ENCODE data around the gene LTV1. TPM values are rescaled to one million over a fixed set of nuclear protein-coding genes. Genes with fewer than 3 reads are reported as not detected.
A peak's percentile ranks its signal among the peaks of the same experiment; 100 is the strongest.
"Not testable (repeated sequence)": the region's sequence is repeated elsewhere in the genome, so short reads cannot be mapped to it uniquely, and the experiment has no call there.

LTV1 gene, protein sequence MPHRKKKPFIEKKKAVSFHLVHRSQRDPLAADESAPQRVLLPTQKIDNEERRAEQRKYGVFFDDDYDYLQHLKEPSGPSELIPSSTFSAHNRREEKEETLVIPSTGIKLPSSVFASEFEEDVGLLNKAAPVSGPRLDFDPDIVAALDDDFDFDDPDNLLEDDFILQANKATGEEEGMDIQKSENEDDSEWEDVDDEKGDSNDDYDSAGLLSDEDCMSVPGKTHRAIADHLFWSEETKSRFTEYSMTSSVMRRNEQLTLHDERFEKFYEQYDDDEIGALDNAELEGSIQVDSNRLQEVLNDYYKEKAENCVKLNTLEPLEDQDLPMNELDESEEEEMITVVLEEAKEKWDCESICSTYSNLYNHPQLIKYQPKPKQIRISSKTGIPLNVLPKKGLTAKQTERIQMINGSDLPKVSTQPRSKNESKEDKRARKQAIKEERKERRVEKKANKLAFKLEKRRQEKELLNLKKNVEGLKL
- polyA plus RNA-seq (ENCODE audit: insufficient read length in 4 of 4), result 10 to 100 TPM; 32.3 to 42.1 (median 39.9) TPM

- DNase-seq (ENCODE audit: low read depth in 4 of 4, low spot score in 3 of 4), result peak; percentile 95 to 97 (median 96)
These were observed at the start of gene LTV1 for GRCh38 chr6:143842902-143843676. TSS of gene LTV1 (plus strand) at chr6:143843338. CDS start at chr6:143843478, 140 bp downstream.

DNA sequence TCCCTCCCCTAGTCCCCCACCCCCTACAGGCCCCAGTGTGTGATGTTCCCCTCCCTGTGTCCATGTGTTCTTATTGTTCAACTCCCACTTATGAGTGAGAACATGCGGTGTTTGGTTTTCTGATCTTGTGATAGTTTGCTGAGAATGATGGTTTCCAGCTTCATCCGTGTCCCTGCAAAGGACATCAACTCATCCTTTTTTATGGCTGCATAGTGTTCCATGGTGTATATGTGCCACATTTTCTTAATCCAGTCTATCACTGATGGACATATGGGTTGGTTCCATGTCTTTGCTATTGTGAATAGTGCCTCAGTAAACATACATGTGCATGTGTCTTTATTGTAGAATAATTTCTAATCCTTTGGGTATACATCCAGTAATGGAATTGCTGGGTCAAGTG lies 46.6 kb upstream of the LTV1 start:
- not testable (repeated sequence) for DNase-seq (ENCODE audit: low read depth in 4 of 4, low spot score in 3 of 4)

DNA sequence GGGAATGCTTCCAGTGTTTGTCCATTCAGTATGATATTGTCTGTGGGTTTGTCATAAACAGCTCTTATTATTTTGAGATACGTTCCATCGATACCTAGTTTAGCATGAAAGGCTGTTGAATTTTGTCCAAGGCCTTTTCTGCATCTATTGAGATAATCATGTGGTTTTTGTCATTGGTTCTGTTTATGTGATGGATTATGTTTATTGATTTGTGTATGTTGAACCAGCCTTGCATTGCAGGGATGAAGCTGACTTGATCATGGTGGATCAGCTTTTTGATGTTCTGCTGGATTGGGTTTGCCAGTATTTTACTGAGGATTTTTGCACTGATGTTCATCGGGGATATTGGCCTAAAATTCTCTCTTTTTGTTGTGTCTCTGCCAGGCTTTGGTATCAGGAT lies 44.7 kb upstream of the LTV1 start:
- not testable (repeated sequence) for DNase-seq (ENCODE audit: low read depth in 4 of 4, low spot score in 3 of 4)

DNA sequence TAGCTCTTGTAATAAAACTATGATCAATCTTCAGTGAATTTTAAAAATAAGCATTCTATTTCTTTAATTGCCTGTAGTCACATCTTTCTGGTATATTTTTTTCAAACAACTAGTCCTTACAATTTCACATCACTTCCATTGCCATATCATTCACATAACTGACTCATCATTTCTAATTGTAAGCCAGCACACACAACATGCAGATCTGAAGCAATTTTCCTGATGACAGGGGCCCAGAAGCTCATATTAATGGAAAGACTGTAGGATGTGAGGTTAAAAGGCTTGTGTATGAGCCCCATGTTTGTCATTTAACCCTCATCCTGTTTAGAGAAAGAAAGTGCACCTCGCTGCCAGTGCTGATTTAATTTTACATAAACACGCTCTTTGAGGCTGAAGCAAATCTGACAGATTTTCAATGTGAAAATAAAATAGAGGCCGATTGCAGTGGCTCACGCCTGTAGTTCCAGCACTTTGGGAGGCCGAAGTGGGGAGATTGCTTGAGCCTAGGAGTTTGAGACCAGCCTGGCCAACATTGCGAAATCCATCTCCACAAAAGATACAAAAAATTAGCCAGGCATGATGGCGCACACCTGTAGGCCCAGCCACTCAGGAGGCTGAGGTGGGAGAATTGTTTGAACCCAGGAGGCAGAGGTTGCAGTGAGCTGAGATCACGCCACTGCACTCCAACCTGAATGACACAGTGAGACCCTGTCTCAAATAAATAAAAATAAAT lies 40.1 kb upstream of the LTV1 start:
- DNase-seq (ENCODE audit: low read depth in 4 of 4, low spot score in 3 of 4), result no peak

GRCh38 chr6:143803769-143804568 lies 39.2 kb upstream of the LTV1 start:
- DNase-seq (ENCODE audit: low read depth in 4 of 4, low spot score in 3 of 4), result no peak

DNA sequence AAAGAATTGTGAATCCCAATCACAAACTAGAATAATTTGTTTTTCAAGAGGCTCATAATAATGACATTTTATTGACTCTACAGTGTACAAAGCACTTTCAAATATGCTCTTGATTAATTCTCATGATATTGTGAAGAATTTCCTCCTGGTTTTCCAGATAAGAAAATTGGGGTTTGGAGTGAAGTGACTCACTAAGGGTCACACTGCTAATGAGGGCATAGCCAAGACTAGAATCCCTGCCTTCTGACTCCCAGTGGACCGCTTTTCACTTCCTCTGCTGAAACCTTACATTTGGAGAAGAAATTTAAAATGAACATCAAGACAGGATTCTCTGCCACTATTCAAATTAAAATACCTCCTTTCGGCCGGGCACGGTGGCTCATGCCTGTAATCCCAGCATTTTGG lies 38.3 kb upstream of the LTV1 start:
- DNase-seq (ENCODE audit: low read depth in 4 of 4, low spot score in 3 of 4), result no peak

DNA sequence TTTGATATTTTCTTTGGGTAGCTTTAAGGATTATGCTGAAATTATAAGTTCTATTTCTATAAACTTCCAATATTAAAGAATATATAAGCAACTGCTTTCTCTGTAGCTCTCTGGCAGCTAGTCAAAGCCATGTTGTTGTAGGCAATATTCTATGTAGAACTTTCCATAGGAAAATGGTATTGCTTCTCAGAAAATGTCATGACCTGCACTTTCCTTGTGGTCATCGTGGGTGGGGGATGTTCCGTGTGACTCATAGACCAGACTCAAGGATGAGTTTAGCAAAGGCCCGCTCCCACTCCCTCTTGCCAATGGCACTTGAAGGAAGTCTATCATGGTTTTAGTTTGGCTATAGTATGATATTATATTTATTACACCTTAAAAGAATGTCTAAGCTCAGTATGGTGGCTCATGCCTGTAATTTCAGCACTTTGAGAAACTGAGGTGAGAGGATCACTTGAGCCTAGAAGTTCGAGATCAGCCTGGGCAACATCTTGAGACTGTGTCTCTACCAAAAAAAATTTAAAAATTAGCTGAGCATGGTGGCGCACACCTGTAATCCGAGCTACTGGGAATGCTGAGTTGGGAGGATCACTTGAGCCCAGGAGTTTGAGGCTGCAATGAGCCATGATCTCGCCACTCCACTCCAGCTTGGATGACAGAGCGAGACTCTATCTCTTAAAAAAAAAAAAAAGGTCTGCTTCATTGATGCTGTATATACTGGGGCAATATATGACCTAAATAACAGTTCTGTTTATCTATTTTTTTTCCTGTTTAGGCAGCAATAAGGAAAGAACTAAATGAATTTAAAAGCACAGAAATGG lies 36.6 kb upstream of the LTV1 start:
- DNase-seq (ENCODE audit: low read depth in 4 of 4, low spot score in 3 of 4), result no peak

- no peak for DNase-seq (ENCODE audit: low read depth in 4 of 4, low spot score in 3 of 4)
These were observed 35.9 kb upstream of the LTV1 start for GRCh38 chr6:143807103-143807772.

DNA sequence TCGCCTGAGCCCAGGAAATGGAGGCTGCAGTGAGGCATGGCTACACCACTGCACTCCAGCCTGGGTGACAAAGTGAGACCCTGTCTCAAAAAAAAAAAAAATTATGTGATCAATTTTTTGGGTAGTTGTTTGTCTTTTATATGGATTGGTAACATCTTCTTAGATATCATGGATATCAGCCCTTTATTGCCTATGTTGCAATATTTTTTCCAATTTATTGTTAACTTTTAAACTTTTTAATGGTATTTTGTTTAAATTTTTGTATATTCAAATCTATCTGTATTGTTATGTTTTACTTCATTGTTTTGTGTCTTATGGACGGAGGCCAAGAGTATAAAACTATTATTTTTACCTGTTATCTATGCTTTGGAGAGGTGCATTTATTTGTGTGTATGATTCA lies 32.4 kb upstream of the LTV1 start:
- no peak for DNase-seq (ENCODE audit: low read depth in 4 of 4, low spot score in 3 of 4)

- no peak for DNase-seq (ENCODE audit: low read depth in 4 of 4, low spot score in 3 of 4)
These were observed 31.5 kb upstream of the LTV1 start for GRCh38 chr6:143811501-143812157.

- DNase-seq (ENCODE audit: low read depth in 4 of 4, low spot score in 3 of 4), result no peak
These were observed 25.5 kb upstream of the LTV1 start for GRCh38 chr6:143817621-143818020.

GRCh38 chr6:143821359-143821758 lies 21.8 kb upstream of the LTV1 start:
- no peak for DNase-seq (ENCODE audit: low read depth in 4 of 4, low spot score in 3 of 4)

- DNase-seq (ENCODE audit: low read depth in 4 of 4, low spot score in 3 of 4), result no peak
These were observed 20.5 kb upstream of the LTV1 start for GRCh38 chr6:143822584-143823024.

GRCh38 chr6:143823548-143823947 lies 19.6 kb upstream of the LTV1 start:
- no peak for DNase-seq (ENCODE audit: low read depth in 4 of 4, low spot score in 3 of 4)

- DNase-seq (ENCODE audit: low read depth in 4 of 4, low spot score in 3 of 4), result no peak
These were observed 14.6 kb upstream of the LTV1 start for GRCh38 chr6:143828572-143828971.

- DNase-seq (ENCODE audit: low read depth in 4 of 4, low spot score in 3 of 4), result no peak
These were observed 7.0 kb upstream of the LTV1 start for GRCh38 chr6:143836150-143836549.

DNA sequence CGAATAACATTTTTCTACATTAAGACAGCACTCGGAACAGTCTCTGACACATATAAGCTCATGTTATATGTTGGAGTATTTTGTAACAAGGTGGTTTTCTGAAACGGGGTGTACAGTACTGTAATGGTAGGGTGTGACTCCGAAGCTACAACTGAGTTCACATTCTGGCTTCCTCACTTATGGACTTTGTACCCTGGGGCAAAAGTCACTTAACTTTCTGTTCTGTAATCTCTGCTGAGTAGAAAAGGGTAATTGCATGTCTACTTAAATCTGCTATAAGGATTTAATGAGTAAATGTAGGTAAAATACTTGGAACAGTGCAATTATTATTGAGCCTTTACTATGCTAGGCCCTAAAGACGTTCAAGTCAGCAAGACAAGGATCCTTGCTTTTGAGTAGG lies 4.7 kb upstream of the LTV1 start:
- no peak for DNase-seq (ENCODE audit: low read depth in 4 of 4, low spot score in 3 of 4)

DNA sequence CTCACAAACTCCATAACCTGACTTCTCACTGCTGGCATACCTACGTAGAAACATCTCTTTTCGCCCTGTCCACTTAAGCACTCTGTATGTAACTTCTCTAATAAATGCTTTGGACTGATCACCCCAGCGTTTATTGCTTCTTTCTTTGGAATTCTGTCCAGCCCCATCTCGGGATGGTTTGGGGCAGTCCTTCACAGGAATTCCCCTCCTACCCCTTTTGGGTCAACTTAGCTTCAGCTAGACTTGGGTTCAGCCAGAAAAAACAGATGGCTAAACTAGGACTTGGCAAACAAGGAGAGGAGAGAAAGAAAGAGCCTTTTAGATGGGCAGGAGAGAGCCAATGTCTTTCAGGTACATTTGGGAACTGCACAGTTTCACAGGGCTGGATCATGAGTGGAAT lies 3.9 kb upstream of the LTV1 start:
- DNase-seq (ENCODE audit: low read depth in 4 of 4, low spot score in 3 of 4), result no peak

All from right renal pelvis (tissue), 4 donors.